OCI-LY7 (cell line): Measurements from ENCODE around the gene C20orf141. TPM values are rescaled to one million over a fixed set of nuclear protein-coding genes. Genes with fewer than 3 reads are reported as not detected.

Experiments
- BruUV-seq: library from RNA; stranded (reverse); fragments of 400-500 nt; replicated peaks from 2 replicates; lab custom pipeline; 2021; lab: Mats Ljungman, UMichigan
- CTCF ChIA-PET: fragments of 300-600 bp; sonication (Branson Sonifier 250); formaldehyde crosslinking; loops from one replicate; lab custom pipeline; 2022; ENCODE audit warnings: antibody characterized with exemption; ENCODE audit not compliant: unreplicated experiment; lab: Charles Lee
- POLR2A ChIA-PET: fragments of 300-600 bp; sonication (Branson Sonifier 250); formaldehyde crosslinking; loops from one replicate; lab custom pipeline; 2022; ENCODE audit warnings: antibody characterized with exemption; lab: Charles Lee
- DNase-seq: peaks from one replicate; pipeline ENCODE4 v3.0.0-alpha.2; 2015; ENCODE audit warnings: low spot score
- H2AFZ ChIP-seq: fragments of 200-600 bp; sonication (generic), shearing (Covaris generic); 2 replicates; pipeline ENCODE4 v1.6.1; 2014; ENCODE audit warnings: mild to moderate bottlenecking, antibody characterized with exemption, low read length, moderate library complexity
- H3K27ac ChIP-seq: fragments of 200-600 bp; sonication (generic); 2 replicates; pipeline ENCODE4 v1.5.1; 2014; ENCODE audit warnings: mixed run types, low read depth, mild to moderate bottlenecking, moderate library complexity, low read length, inconsistent platforms; ENCODE audit not compliant: poor library complexity, severe bottlenecking
- H3K36me3 ChIP-seq: fragments of 200-600 bp; sonication (generic); 2 replicates; pipeline ENCODE4 v1.6.1; 2014; ENCODE audit warnings: mild to moderate bottlenecking, antibody characterized with exemption, low read length, moderate library complexity, mixed read lengths; ENCODE audit not compliant: insufficient read depth
- H3K4me1 ChIP-seq: fragments of 200-600 bp; sonication (generic); 2 replicates; pipeline ENCODE4 v1.5.1; 2014; ENCODE audit warnings: mild to moderate bottlenecking, low read length; ENCODE audit not compliant: insufficient read depth, poor library complexity, severe bottlenecking
- H3K4me2 ChIP-seq: fragments of 200-600 bp; sonication (generic); 2 replicates; pipeline ENCODE4 v1.6.1; 2014; ENCODE audit warnings: mild to moderate bottlenecking, low read length
- H3K4me3 ChIP-seq: fragments of 200-600 bp; sonication (generic); 2 replicates; pipeline ENCODE4 v1.5.1; 2014; ENCODE audit warnings: mild to moderate bottlenecking, low read depth, low read length; ENCODE audit not compliant: poor library complexity, severe bottlenecking
- H3K79me2 ChIP-seq: fragments of 200-600 bp; sonication (generic); 2 replicates; pipeline ENCODE4 v1.6.1; 2016; ENCODE audit warnings: low read depth, mild to moderate bottlenecking, low read length, moderate library complexity, mixed read lengths; ENCODE audit not compliant: insufficient read depth
- H3K9me2 ChIP-seq: fragments of 200-600 bp; sonication (generic); 2 replicates; pipeline ENCODE4 v1.6.1; 2016; ENCODE audit warnings: mild to moderate bottlenecking, low read length, mixed read lengths; ENCODE audit not compliant: insufficient read depth
- H3K9me3 ChIP-seq: fragments of 200-600 bp; sonication (generic); 2 replicates; pipeline ENCODE4 v1.6.1; 2014; ENCODE audit warnings: mild to moderate bottlenecking, mixed run types, low read length, mixed read lengths
- H4K20me1 ChIP-seq: fragments of 200-600 bp; sonication (generic); 2 replicates; pipeline ENCODE4 v1.6.1; 2014; ENCODE audit warnings: mild to moderate bottlenecking, antibody characterized with exemption, low read length, moderate library complexity, mixed read lengths; ENCODE audit not compliant: insufficient read depth
- CTCF ChIP-seq: fragments of 200-600 bp; sonication (generic); conservative IDR thresholded peaks from 2 replicates; pipeline ENCODE4 v1.5.1; 2014; ENCODE audit warnings: mild to moderate bottlenecking, antibody characterized with exemption, low read length, moderate library complexity, mixed read lengths
- EZH2phosphoT487 ChIP-seq: fragments of 200-600 bp; sonication (generic); IDR thresholded peaks from 2 replicates; pipeline ENCODE4 v1.6.1; 2018; ENCODE audit warnings: low read depth, borderline replicate concordance, mild to moderate bottlenecking, mixed run types, antibody characterized with exemption, low read length, moderate library complexity, mixed read lengths
- intact Hi-C: fragments of 100-400 bp; cut with micrococcal nuclease; formaldehyde crosslinking; loops from one replicate; pipeline ENCODE4 v1.10.0; 2022; ENCODE audit not compliant: unreplicated experiment
- total RNA-seq, 2 experiments: library from RNA; depleted of rRNA in 1 of 2; stranded (reverse); fragments of >200 nt in 1 of 2; shearing (Covaris generic) in 1 of 2; gene quantifications; 2 replicates each; pipeline ENCODE4 v1.2.3, GENCODE V29; 2014 to 2022

Gene C20orf141
- total RNA-seq, 2 experiments from 2014 or later: not detected

GRCh38 chr20:2801286-2801728 is 13.5 kb upstream of the C20orf141 start:
- Histone ChIP-seq H3K36me3 (no peaks in the 10 kb centered on the region), H3K4me1 (no peaks in the 10 kb centered on the region), H3K4me3 (no peak overlapping the region), H3K9me2 (no peaks in the 10 kb centered on the region), H3K27ac (no peak overlapping the region), H3K79me2 (no peaks in the 10 kb centered on the region), H3K9me3 (no peaks in the 10 kb centered on the region), H4K20me1 (no peaks in the 10 kb centered on the region; the same call in 1 of the 2 replicates), H2AFZ (no peak overlapping the region), H3K4me2 (no peak overlapping the region)
- DNase-seq: no peak
- BruUV-seq: no TSS peak
- ChIA-PET POLR2A (no interaction called here), CTCF (no interaction called here)
- intact Hi-C loops: no loop called here
- TF ChIP-seq EZH2phosphoT487: no peak
- TF ChIP-seq CTCF: no peak

GRCh38 chr20:2804041-2804828 is 10.6 kb upstream of the C20orf141 start:
- DNase-seq: no peak
- Histone ChIP-seq H3K36me3 (no peaks in the 10 kb centered on the region), H3K9me3 (no peaks in the 10 kb centered on the region), H3K9me2 (no peaks in the 10 kb centered on the region), H2AFZ (no peak overlapping the region), H4K20me1 (no peaks in the 10 kb centered on the region), H3K4me1 (no peaks in the 10 kb centered on the region), H3K4me2 (no peak overlapping the region), H3K79me2 (no peaks in the 10 kb centered on the region), H3K4me3 (no peak overlapping the region), H3K27ac (no peak overlapping the region)
- POLR2A ChIA-PET: no interaction called here
- TF ChIP-seq EZH2phosphoT487 (no peak), CTCF (no peak)
- BruUV-seq: no TSS peak
- intact Hi-C loops: no loop called here
- CTCF ChIA-PET: no interaction called here
